PFSK-1 (cell line): Measurements from ENCODE around the gene VAV2.

Source experiments
- FOXP2 ChIP-seq: optimal IDR thresholded peaks from 2 replicates; pipeline ENCODE3; 2011; ENCODE audit warnings: borderline replicate concordance, control low read depth, inconsistent platforms; ENCODE audit not compliant: insufficient read depth; ENCODE audit errors: extremely low read length, extremely low read depth
- POLR2AphosphoS5 ChIP-seq: IDR thresholded peaks from 2 replicates; pipeline ENCODE4 v1.6.1; 2012; ENCODE audit warnings: low read depth, mild to moderate bottlenecking, control low read depth, low read length, moderate library complexity
- SIN3A ChIP-seq: IDR thresholded peaks from 2 replicates; pipeline ENCODE4 v1.6.1; 2012; ENCODE audit warnings: mild to moderate bottlenecking, low read length, moderate library complexity, borderline replicate concordance; ENCODE audit not compliant: insufficient read depth
- TAF1 ChIP-seq: IDR thresholded peaks from 2 replicates; pipeline ENCODE4 v1.6.1; 2012; ENCODE audit warnings: low read length, control low read depth, borderline replicate concordance; ENCODE audit not compliant: insufficient read depth
- TF ChIP-seq, protein P1 (sequence below), 2 experiments: IDR thresholded peaks; 2 replicates each; pipeline versions ENCODE4 v1.6.1 to v1.8.0; 2011 to 2012; ENCODE audit warnings: low read depth in 2 of 2, low read length in 2 of 2, control low read depth in 1 of 2, inconsistent platforms in 1 of 2, mild to moderate bottlenecking in 1 of 2, moderate library complexity in 1 of 2; ENCODE audit not compliant: insufficient read depth in 1 of 2

VAV2 gene

DNA sequence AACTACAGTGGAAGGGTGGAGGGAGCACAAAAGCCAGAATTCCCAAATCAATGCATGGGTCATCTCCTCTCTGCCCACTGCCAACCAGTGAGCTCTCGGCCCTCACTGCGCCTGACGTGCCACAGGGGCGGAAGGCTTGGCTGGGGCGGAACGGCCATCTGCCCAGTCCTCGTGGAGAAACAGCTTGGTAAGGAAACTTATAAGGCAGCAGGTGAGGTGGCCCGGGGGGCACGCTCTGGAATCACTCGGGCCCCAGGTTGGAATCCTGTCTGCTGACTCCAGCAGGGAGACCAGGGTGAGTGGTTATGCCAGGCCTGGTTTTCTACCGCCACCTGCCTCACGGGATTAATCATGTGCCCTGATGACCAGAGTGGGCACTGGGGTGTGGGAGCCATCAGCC lies 52.3 kb downstream of the VAV2 start:
- TF ChIP-seq FOXP2 (no peak), SIN3A (no peak), TAF1 (no peak), POLR2AphosphoS5 (no peak)
- TF ChIP-seq, protein P1, sequence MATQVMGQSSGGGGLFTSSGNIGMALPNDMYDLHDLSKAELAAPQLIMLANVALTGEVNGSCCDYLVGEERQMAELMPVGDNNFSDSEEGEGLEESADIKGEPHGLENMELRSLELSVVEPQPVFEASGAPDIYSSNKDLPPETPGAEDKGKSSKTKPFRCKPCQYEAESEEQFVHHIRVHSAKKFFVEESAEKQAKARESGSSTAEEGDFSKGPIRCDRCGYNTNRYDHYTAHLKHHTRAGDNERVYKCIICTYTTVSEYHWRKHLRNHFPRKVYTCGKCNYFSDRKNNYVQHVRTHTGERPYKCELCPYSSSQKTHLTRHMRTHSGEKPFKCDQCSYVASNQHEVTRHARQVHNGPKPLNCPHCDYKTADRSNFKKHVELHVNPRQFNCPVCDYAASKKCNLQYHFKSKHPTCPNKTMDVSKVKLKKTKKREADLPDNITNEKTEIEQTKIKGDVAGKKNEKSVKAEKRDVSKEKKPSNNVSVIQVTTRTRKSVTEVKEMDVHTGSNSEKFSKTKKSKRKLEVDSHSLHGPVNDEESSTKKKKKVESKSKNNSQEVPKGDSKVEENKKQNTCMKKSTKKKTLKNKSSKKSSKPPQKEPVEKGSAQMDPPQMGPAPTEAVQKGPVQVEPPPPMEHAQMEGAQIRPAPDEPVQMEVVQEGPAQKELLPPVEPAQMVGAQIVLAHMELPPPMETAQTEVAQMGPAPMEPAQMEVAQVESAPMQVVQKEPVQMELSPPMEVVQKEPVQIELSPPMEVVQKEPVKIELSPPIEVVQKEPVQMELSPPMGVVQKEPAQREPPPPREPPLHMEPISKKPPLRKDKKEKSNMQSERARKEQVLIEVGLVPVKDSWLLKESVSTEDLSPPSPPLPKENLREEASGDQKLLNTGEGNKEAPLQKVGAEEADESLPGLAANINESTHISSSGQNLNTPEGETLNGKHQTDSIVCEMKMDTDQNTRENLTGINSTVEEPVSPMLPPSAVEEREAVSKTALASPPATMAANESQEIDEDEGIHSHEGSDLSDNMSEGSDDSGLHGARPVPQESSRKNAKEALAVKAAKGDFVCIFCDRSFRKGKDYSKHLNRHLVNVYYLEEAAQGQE (IDR thresholded peaks at IDR 0.05; ENCODE audit: insufficient read depth in 1 of 2, low read depth in 2 of 2, low read length in 2 of 2), result no peak

DNA sequence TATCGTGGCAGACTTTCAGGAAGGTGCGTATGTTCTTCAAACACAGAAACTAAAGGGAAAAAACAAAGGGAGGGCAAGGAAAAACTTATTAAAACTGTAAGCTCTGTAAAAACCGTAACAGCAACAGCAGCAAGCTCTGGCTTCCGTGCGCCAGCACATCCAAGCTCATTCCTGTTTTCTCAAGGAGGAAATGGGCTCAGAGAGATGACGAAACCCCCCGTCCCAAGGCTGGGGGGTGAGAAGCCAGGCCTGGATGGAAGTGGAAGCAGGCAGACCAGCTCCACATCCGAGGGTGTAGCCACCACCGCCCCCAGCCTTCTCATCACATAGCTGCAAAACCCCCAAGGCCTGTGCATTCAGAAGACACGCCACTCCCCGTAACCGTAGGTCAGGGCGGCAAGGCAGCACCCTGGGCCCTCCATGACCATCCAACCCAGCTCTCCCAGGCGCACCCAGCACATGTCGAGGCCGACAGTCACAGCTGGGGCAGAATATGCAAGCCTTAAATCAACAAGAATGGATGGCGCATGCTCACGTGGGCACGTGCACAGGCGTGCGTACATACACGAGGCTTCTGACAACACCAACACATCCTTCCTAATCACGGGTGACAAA lies 52.8 kb downstream of the VAV2 start:
- TF ChIP-seq TAF1, result no peak
- TF ChIP-seq POLR2AphosphoS5, result no peak
- no peak for TF ChIP-seq FOXP2
- no peak for TF ChIP-seq SIN3A
- TF ChIP-seq, protein P1 (IDR thresholded peaks at IDR 0.05; ENCODE audit: insufficient read depth in 1 of 2, low read depth in 2 of 2, low read length in 2 of 2), result no peak

DNA sequence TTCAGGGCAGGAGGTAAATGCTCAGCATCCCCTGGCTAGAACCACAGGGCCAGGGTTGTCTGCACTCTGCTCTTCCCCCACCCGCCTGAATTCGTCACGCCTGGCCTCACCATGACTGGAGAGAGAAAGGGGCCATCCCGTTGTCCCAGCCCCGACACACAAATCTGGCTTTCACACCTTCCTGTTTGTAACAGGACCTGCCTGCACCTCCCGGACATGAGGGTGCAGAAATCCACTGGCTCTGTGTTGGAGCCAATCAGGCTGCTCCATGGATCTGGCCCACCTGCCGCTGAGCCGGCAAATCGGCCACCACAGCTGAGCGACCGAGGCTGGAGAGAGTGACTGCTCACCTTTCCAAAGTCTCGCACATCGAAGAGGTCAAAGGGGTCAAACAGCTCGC lies 53.4 kb downstream of the VAV2 start:
- TF ChIP-seq SIN3A, result no peak
- TF ChIP-seq TAF1, result no peak
- TF ChIP-seq POLR2AphosphoS5, result no peak
- TF ChIP-seq, protein P1 (IDR thresholded peaks at IDR 0.05; ENCODE audit: insufficient read depth in 1 of 2, low read depth in 2 of 2, low read length in 2 of 2), result no peak
- TF ChIP-seq FOXP2, result no peak

DNA sequence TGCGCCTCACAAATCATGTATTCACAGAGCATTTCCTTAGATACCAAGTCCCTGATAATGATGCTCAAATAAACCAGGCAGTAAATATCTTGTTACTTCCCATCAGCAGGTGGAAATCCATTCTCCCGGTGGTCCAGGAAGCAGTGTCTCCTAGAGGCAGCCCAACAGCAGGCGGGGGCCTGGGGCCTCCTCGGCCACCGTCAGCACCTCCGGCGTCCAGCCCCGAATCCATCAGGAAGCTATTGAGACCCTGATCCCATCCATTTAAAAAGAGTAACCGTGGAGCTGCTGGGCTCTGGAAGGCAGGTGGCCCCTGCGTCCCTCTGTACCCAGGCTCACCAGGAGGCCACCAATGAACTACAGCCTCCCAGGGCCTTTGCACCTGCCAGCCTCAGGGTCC lies 54.0 kb downstream of the VAV2 start:
- TF ChIP-seq, protein P1 (IDR thresholded peaks at IDR 0.05; ENCODE audit: insufficient read depth in 1 of 2, low read depth in 2 of 2, low read length in 2 of 2), result no peak
- TF ChIP-seq TAF1 (no peak), POLR2AphosphoS5 (no peak), SIN3A (no peak), FOXP2 (no peak)

- no peak for TF ChIP-seq SIN3A
- no peak for TF ChIP-seq POLR2AphosphoS5
- no peak for TF ChIP-seq TAF1
- TF ChIP-seq, protein P1 (IDR thresholded peaks at IDR 0.05; ENCODE audit: insufficient read depth in 1 of 2, low read depth in 2 of 2, low read length in 2 of 2), result no peak
- no peak for TF ChIP-seq FOXP2
Observed at GRCh38 chr9:133937120-133937519, 55.0 kb downstream of the VAV2 start.
